ENCODE measurements around the gene ODAD3. TPM values are rescaled to one million over a fixed set of nuclear protein-coding genes. Genes with fewer than 3 reads are reported as not detected.

ODAD3 gene
- total RNA-seq (0.08 and 1.3 TPM in 2 replicates), polyA plus RNA-seq (1.4 and 1.9 TPM in 2 replicates)

- no peaks in the 10 kb centered on the region for H3K9me2 ChIP-seq (replicated peaks; ENCODE audit: insufficient read depth)
- peak; percentile 100 for DNase-seq (ENCODE audit: low spot score)
- peaks cover 12% of the 10 kb centered on the region for H3K4me1 ChIP-seq (ENCODE audit: insufficient read depth)
- H3K27me3 ChIP-seq = no peaks in the 10 kb centered on the region
- H2AFZ ChIP-seq = peak within 1 kb of the TSS; percentile 58
- peak within 1 kb of the TSS; percentile 64 for H3K27ac ChIP-seq
- peaks cover 32% of the 10 kb centered on the region for H3K79me2 ChIP-seq
- H3K36me3 ChIP-seq (replicated peaks; ENCODE audit: insufficient read depth, low read depth) = no peaks in the 10 kb centered on the region
- peak within 1 kb of the TSS; percentile 97 for H3K4me2 ChIP-seq
- H4K20me1 ChIP-seq (ENCODE audit: insufficient read depth, poor library complexity, severe bottlenecking) = no peaks in the 10 kb centered on the region
- no peak for TF ChIP-seq EZH2 (IDR thresholded peaks at IDR 0.05; ENCODE audit: borderline replicate concordance)
- TF ChIP-seq EZH2phosphoT487 (IDR thresholded peaks at IDR 0.05; ENCODE audit: low read depth, severe bottlenecking, unreplicated experiment) = no peak
- TF ChIP-seq CTCF (IDR thresholded peaks at IDR 0.05; ENCODE audit: poor library complexity) = peak; percentile 74
- peak within 1 kb of the TSS; percentile 56 for H3K4me3 ChIP-seq
- WGBS (ENCODE audit: low lambda C conversion rate, missing lambda C conversion rate) = under 1% methylated on average over 48 of the region's 53 CpGs
- no peaks in the 10 kb centered on the region for H3K9me3 ChIP-seq (ENCODE audit: low read depth)
Observed at GRCh38 chr19:11435057-11435832, at the start of gene ODAD3, which contains the start of gene PRKCSH. Gene ODAD3, minus strand, starts transcription at chr19:11435121. Its CDS starts 105 bp downstream, at chr19:11435016. Gene PRKCSH, plus strand, starts transcription at chr19:11435635. Its CDS starts 483 bp downstream, at chr19:11436118.

GRCh38 chr19:11483366-11484111, 48.6 kb upstream of the ODAD3 start:
- Histone ChIP-seq H3K27me3 (peaks cover 47% of the 10 kb centered on the region), H2AFZ (no peak overlapping the region)

GRCh38 chr19:11482384-11483050, 47.6 kb upstream of the ODAD3 start:
- WGBS (ENCODE audit: low lambda C conversion rate, missing lambda C conversion rate) = 10% methylated on average over 35 of the region's 58 CpGs
- Histone ChIP-seq H2AFZ (no peak overlapping the region), H3K79me2 (no peaks in the 10 kb centered on the region), H3K4me1 (ENCODE audit: insufficient read depth) (peaks cover 5% of the 10 kb centered on the region), H3K36me3 (replicated peaks; ENCODE audit: insufficient read depth, low read depth) (no peaks in the 10 kb centered on the region), H4K20me1 (ENCODE audit: insufficient read depth, poor library complexity, severe bottlenecking) (no peaks in the 10 kb centered on the region), H3K9me3 (ENCODE audit: low read depth) (no peaks in the 10 kb centered on the region), H3K9me2 (replicated peaks; ENCODE audit: insufficient read depth) (no peaks in the 10 kb centered on the region), H3K4me2 (peak overlapping the region; percentile 79), H3K27ac (no peak overlapping the region), H3K4me3 (peak overlapping the region; percentile 33), H3K27me3 (peaks cover 55% of the 10 kb centered on the region)
- TF ChIP-seq CTCF (IDR thresholded peaks at IDR 0.05; ENCODE audit: poor library complexity) (peak; percentile 67), EZH2 (IDR thresholded peaks at IDR 0.05; ENCODE audit: borderline replicate concordance) (no peak), EZH2phosphoT487 (IDR thresholded peaks at IDR 0.05; ENCODE audit: low read depth, severe bottlenecking, unreplicated experiment) (no peak)
- peak; percentile 88 for DNase-seq (ENCODE audit: low spot score)

More at GRCh38 chr19:11483366-11484111, 48.6 kb upstream of the ODAD3 start:
- WGBS (ENCODE audit: low lambda C conversion rate, missing lambda C conversion rate) = 94% methylated on average over 29 of the region's 57 CpGs
- no peak overlapping the region for H3K27ac ChIP-seq
- H3K9me3 ChIP-seq (ENCODE audit: low read depth) = no peaks in the 10 kb centered on the region
- no peak for DNase-seq (ENCODE audit: low spot score)
- no peaks in the 10 kb centered on the region for H3K9me2 ChIP-seq (replicated peaks; ENCODE audit: insufficient read depth)
- H3K4me1 ChIP-seq (ENCODE audit: insufficient read depth) = peaks cover 5% of the 10 kb centered on the region
- no peak overlapping the region for H3K4me2 ChIP-seq
- no peaks in the 10 kb centered on the region for H3K36me3 ChIP-seq (replicated peaks; ENCODE audit: insufficient read depth, low read depth)
- no peaks in the 10 kb centered on the region for H4K20me1 ChIP-seq (ENCODE audit: insufficient read depth, poor library complexity, severe bottlenecking)
- H3K79me2 ChIP-seq = no peaks in the 10 kb centered on the region
- H3K4me3 ChIP-seq = no peak overlapping the region
- TF ChIP-seq CTCF (IDR thresholded peaks at IDR 0.05; ENCODE audit: poor library complexity) (no peak), EZH2 (IDR thresholded peaks at IDR 0.05; ENCODE audit: borderline replicate concordance) (no peak), EZH2phosphoT487 (IDR thresholded peaks at IDR 0.05; ENCODE audit: low read depth, severe bottlenecking, unreplicated experiment) (no peak)

Data from hepatocyte (in vitro differentiated cells).